Body of pancreas (tissue), 4 donors: ENCODE measurements around the gene SLC25A40. TPM values are rescaled to one million over a fixed set of nuclear protein-coding genes. Genes with fewer than 3 reads are reported as not detected.
"Not testable (repeated sequence)": the region's sequence is repeated elsewhere in the genome, so short reads cannot be mapped to it uniquely, and the experiment has no call there.

Source experiments
- ATAC-seq: fragments of 150-250 bp; one replicate; pipeline ENCODE4 v1.9.1; 2016
- DNase-seq, 4 donors: peaks; one replicate each; pipeline ENCODE4 v3.0.0-alpha.2; 2019
- H3K27ac ChIP-seq, 4 donors: fragments of 200-600 bp; sonication (generic); 1 replicate in 3 of 4; 2 replicates in 1 of 4; pipeline versions ENCODE4 v1.5.1 to v1.6.1; 2016 to 2019; ENCODE audit warnings: mild to moderate bottlenecking in 1 of 4, mixed read lengths in 1 of 4, moderate library complexity in 1 of 4
- H3K27me3 ChIP-seq, 2 donors: fragments of 200-600 bp; sonication (generic); one replicate each; pipeline ENCODE4 v1.6.0; 2016; ENCODE audit warnings: mild to moderate bottlenecking in 1 of 2
- H3K36me3 ChIP-seq, 2 donors: fragments of 200-600 bp; sonication (generic); replicated peaks in 1 of 2; 2 replicates each; pipeline ENCODE4 v1.5.1; 2016; ENCODE audit warnings: low read depth in 2 of 2; ENCODE audit not compliant: insufficient read depth in 1 of 2
- H3K4me1 ChIP-seq: fragments of 200-600 bp; sonication (generic); one replicate; pipeline ENCODE4 v1.6.0; 2016
- H3K4me3 ChIP-seq, 2 donors: fragments of 200-600 bp; sonication (generic); 1 replicate in 1 of 2; 2 replicates in 1 of 2; pipeline ENCODE4 v1.5.1; 2016 to 2019
- H3K9me3 ChIP-seq, 3 donors: fragments of 200-600 bp; sonication (generic); 1 replicate in 2 of 3; 2 replicates in 1 of 3; pipeline ENCODE4 v1.5.1; 2016
- POLR2A ChIP-seq, 3 donors: fragments of 450-650 bp; IDR thresholded peaks; one replicate each; pipeline ENCODE4 v1.6.1; 2016; ENCODE audit warnings: antibody characterized with exemption in 3 of 3, mild to moderate bottlenecking in 2 of 3
- WGBS, 2 donors: methylation state at CpG; one replicate each; pipeline ENCODE4 v1.1.5; 2017; 5-methylcytosine and 5-hydroxymethylcytosine counted together
- intact Hi-C: fragments of 100-400 bp; cut with DNase I; formaldehyde crosslinking; loops from one replicate; pipeline ENCODE4 v1.15.1; 2023
- total RNA-seq, 2 donors: library from RNA; depleted of rRNA; stranded (reverse); fragments of >200 nt; gene quantifications; one replicate each; pipeline ENCODE4 v1.1.0, GENCODE V29; 2016
- TF ChIP-seq, protein P1 (sequence below), 7 experiments: fragments of 450-650 bp in 4 of 7; fragments of 200-600 bp in 3 of 7; sonication (generic) in 3 of 7; IDR thresholded peaks; one replicate each; pipeline ENCODE4 v1.5.1; 2016 to 2019; ENCODE audit warnings: antibody characterized with exemption in 7 of 7

SLC25A40 gene
- total RNA-seq, 2 donors from 2014 or later: 11.2 to 33.3 TPM

DNA sequence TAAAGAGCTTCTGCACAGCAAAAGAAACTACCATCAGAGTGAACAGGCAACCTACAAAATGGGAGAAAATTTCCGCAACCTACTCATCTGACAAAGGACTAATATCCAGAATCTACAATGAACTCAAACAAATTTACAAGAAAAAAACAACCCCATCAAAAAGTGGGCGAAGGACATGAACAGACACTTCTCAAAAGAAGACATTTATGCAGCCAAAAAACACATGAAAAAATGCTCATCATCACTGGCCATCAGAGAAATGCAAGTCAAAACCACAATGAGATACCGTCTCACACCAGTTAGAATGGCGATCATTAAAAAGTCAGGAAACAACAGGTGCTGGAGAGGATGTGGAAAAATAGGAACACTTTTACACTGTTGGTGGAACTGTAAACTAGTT is 54.1 kb downstream of the SLC25A40 start:
- 70 to 88% methylated on average over 2 to 3 of the region's 4 CpGs for WGBS, 2 donors
- H3K4me3 ChIP-seq, H3K4me1 ChIP-seq, intact Hi-C loops, H3K27ac ChIP-seq, DNase-seq, ATAC-seq, H3K36me3 ChIP-seq, H3K27me3 ChIP-seq: not testable (repeated sequence)
- peaks cover 0 to 13% (median 0%) of the 10 kb centered on the region in 3 donors for H3K9me3 ChIP-seq

DNA sequence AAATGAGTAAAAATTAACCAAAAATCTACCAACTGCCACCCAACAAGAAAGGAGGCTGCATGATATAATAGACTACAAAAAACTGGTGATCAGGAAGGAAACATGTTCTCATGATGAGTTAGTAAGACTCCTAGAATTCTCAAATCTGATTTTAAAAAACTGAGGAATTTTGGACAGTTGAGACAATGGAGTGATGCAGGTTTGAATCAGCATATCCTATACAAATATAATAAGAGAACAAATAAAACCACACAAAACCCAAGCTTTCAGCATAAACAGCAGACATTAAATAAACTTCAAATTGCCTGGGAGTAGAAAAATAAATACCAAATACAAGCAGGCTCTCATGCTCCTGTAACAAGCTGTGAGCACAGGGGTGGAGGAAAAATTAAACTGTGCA is 57.8 kb downstream of the SLC25A40 start:
- H3K9me3 ChIP-seq: no peaks in the 10 kb centered on the region
- no peaks in the 10 kb centered on the region for H3K27me3 ChIP-seq
- ATAC-seq: no peak
- no peaks in the 10 kb centered on the region for H3K4me1 ChIP-seq
- intact Hi-C loops: no loop called here
- H3K36me3 ChIP-seq: no peaks in the 10 kb centered on the region
- H3K27ac ChIP-seq: no peak overlapping the region
- no peak for DNase-seq
- no peak overlapping the region for H3K4me3 ChIP-seq
- no peak for TF ChIP-seq POLR2A (IDR thresholded peaks at IDR 0.05)
- TF ChIP-seq, protein P1, sequence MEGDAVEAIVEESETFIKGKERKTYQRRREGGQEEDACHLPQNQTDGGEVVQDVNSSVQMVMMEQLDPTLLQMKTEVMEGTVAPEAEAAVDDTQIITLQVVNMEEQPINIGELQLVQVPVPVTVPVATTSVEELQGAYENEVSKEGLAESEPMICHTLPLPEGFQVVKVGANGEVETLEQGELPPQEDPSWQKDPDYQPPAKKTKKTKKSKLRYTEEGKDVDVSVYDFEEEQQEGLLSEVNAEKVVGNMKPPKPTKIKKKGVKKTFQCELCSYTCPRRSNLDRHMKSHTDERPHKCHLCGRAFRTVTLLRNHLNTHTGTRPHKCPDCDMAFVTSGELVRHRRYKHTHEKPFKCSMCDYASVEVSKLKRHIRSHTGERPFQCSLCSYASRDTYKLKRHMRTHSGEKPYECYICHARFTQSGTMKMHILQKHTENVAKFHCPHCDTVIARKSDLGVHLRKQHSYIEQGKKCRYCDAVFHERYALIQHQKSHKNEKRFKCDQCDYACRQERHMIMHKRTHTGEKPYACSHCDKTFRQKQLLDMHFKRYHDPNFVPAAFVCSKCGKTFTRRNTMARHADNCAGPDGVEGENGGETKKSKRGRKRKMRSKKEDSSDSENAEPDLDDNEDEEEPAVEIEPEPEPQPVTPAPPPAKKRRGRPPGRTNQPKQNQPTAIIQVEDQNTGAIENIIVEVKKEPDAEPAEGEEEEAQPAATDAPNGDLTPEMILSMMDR (IDR thresholded peaks at IDR 0.05): no peak

DNA sequence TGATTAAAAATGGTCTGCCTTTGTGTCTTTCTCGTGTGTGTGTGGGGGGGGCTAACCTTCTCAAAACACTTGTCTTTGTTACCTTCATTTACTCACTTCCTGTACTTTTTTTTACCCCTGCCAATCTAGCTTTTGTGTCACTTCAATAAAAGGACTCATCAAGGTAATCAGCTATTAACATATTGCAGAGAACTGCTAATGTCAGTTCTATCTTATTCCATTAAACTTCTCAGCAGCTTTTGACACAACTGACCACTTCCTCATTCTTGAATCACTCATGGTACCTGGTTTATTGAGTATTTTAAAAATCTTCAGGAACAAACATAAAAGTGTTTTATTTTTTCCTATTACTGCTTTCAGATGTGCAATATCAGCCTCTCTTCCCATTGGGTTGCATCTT is 59.8 kb downstream of the SLC25A40 start:
- no peaks in the 10 kb centered on the region for H3K9me3 ChIP-seq
- no peaks in the 10 kb centered on the region for H3K36me3 ChIP-seq
- H3K27ac ChIP-seq: no peak overlapping the region
- H3K27me3 ChIP-seq: no peaks in the 10 kb centered on the region
- DNase-seq: no peak
- no peak for ATAC-seq
- intact Hi-C loops: no loop called here
- no peak overlapping the region for H3K4me3 ChIP-seq
- 50 to 63% methylated on average over 1 of the region's 1 CpG for WGBS, 2 donors
- TF ChIP-seq, protein P1 (IDR thresholded peaks at IDR 0.05): no peak
- no peak for TF ChIP-seq POLR2A (IDR thresholded peaks at IDR 0.05)
- no peaks in the 10 kb centered on the region for H3K4me1 ChIP-seq

DNA sequence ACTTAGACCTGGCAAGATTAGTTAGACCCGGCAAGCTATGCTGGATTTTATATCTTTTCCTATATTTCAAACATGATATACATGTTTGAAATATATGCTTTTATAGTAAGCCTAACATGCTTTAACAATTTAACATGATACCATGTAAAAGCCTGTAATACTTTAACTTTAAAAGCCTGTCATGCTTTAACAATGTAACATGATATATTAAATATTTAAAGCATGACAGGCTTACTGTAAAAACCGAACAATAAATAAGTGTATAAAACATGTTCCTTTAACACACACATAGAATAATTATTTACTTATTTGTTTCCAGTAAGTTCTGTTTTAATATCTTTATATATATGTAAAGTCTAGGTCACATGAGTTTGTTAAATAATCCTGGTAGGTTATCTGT is 65.4 kb downstream of the SLC25A40 start:
- WGBS, 2 donors: 73 to 74% methylated on average over 2 of the region's 2 CpGs
- ATAC-seq (no peak), DNase-seq (no peak)
- Histone ChIP-seq H3K9me3 (no peaks in the 10 kb centered on the region), H3K4me1 (no peaks in the 10 kb centered on the region), H3K4me3 (no peak overlapping the region), H3K27ac (no peak overlapping the region), H3K36me3 (no peaks in the 10 kb centered on the region), H3K27me3 (no peaks in the 10 kb centered on the region)
- intact Hi-C loops: no loop called here
- TF ChIP-seq, protein P1 (IDR thresholded peaks at IDR 0.05): no peak
- TF ChIP-seq POLR2A (IDR thresholded peaks at IDR 0.05): no peak

DNA sequence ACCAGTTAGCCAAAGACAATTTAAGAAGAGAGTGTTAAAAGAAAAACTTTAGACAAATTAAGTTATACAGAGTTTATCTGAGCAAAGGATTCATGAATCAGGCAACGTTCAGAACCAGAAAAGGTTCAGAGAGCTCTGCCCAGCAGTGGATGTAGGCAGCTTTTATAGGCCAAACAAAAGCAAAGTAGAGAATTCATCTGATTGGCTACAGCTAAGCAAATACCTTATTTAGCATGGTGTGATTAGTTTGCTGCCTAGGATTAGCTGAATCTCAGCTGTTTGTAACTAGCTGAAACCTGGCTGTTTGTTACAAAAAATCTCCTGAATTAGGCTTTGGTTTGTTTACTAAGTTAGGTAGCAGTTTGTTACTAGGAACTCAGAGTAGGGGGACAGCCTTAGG is 66.0 kb downstream of the SLC25A40 start:
- no peak for TF ChIP-seq POLR2A (IDR thresholded peaks at IDR 0.05)
- TF ChIP-seq, protein P1 (IDR thresholded peaks at IDR 0.05): no peak
- Histone ChIP-seq H3K27ac (no peak overlapping the region), H3K27me3 (no peaks in the 10 kb centered on the region), H3K4me1 (no peaks in the 10 kb centered on the region), H3K4me3 (no peak overlapping the region), H3K36me3 (no peaks in the 10 kb centered on the region), H3K9me3 (no peaks in the 10 kb centered on the region)
- no peak for ATAC-seq
- intact Hi-C loops: no loop called here
- 14 to 38% methylated on average over 1 of the region's 1 CpG for WGBS, 2 donors
- no peak for DNase-seq
